GM18870 (cell line): ENCODE measurements around the gene AP5Z1.

Experiments
- ATAC-seq: cut with Tn5 transposase; IDR thresholded peaks from one replicate; pipeline ENCODE4 v1.9.1; 2021; ENCODE audit warnings: moderate library complexity; ENCODE audit not compliant: unreplicated experiment

AP5Z1 gene

DNA sequence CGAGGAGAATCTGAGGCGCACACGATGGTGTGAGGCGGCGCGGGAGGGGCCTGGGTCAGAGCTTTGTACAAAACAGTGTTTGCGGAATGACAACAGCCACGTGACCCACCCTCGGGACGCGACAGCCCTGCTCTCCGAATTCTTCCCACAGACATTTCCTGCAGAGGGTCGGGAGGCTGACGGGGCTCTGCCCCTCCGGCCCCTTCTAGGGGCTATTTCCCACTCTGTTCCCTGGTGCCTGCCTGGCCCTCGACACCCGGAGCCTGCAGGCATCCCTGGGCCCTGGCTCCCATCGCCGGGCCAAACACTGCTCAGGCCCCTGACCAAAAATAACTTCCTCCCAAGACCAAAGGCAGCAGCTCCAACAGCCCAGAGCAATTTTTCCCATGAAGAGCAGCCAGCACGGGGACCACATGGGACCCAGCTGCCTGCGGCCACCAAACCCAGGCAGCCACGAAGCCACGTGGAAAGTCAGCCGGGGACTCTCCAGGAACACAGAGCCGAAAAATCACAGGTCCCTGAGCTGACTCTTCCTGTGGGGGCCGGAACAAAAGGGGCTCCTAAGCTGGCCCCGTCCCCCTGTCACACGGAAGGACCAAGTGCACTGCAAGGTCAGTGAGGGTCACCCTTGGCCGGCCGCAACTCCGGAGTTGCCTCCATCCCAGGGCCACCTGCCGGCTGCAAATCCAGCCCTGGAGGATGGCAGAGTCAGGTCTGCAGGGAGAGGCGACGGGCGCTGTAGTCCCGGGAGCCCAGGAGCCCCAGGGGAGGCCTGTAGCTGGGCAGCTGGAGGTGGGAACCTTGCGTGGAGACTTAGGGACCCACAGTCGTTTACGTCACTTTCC is 44.4 kb downstream of the AP5Z1 start:
- ATAC-seq: no peak

- ATAC-seq: no peak
Observed at GRCh38 chr7:4820405-4820966, 45.1 kb downstream of the AP5Z1 start.

GRCh38 chr7:4820967-4821471 is 45.6 kb downstream of the AP5Z1 start:
- no peak for ATAC-seq

DNA sequence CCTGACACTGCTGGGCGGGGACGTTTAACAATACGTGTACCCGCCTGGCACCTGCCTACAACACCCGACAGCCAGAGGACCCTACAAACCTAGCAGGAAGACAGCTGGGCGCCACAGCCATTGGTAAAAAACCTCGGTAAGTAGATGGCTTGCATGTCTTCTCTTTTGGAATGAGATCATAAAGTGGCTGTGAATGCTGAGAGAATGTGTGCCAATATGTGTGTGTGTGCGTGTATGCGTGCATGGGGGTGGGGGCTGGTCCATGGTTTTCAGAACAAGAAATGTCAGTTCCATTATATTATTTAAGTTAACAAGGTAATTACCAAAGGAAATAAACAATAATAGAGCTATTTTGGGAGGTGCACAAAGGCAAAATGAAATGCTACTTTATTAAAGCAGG is 47.3 kb downstream of the AP5Z1 start:
- ATAC-seq: no peak

GRCh38 chr7:4823441-4824119 is 48.2 kb downstream of the AP5Z1 start:
- no peak for ATAC-seq

GRCh38 chr7:4824120-4824775 is 48.8 kb downstream of the AP5Z1 start:
- ATAC-seq: no peak

DNA sequence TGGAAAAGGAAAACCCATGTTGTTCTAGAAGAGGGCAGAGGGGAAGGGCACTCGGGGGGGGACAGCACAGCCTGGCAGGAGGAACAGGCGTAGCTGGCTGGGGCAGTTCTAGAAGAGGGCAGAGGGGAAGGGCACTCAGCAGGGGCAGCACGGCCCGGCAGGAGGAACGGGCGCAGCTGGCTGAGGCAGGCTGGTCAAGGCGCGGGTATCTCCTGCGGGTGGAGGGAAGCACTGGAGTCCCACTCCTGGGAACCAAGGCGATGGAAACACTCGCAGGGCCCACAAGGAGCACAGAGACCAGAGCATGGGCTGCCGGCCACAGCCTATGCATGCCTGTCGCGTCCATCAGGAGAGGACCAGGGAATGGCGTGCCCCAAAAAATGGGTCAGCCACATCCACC is 49.7 kb downstream of the AP5Z1 start:
- no peak for ATAC-seq

- ATAC-seq: no peak
Observed at GRCh38 chr7:4828720-4829383, 53.4 kb downstream of the AP5Z1 start.

DNA sequence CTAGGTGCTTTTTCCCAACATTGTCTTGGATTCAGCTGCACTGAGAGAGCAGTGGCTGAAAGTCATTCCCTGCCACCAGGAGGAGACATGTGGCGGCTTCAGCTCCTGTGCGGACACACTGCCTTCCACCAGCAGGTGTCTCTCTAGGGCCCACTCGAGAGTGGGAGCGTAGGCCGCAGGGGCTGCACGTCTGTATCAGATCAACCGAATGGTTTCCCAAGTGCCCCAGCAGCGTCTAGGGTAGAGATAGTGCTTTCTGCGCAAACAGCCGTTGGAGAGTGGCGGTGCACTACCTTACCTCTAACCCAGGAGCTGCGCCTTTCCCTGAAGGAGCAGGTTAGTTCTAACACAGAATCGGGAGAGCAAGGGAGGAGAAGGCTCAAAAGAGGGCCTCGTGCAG is 54.8 kb downstream of the AP5Z1 start:
- no peak for ATAC-seq

GRCh38 chr7:4831723-4832495 is 56.5 kb downstream of the AP5Z1 start:
- no peak for ATAC-seq

- no peak for ATAC-seq
Observed at GRCh38 chr7:4832711-4833110, 57.3 kb downstream of the AP5Z1 start.

GRCh38 chr7:4833176-4833575 is 57.8 kb downstream of the AP5Z1 start:
- ATAC-seq: no peak

DNA sequence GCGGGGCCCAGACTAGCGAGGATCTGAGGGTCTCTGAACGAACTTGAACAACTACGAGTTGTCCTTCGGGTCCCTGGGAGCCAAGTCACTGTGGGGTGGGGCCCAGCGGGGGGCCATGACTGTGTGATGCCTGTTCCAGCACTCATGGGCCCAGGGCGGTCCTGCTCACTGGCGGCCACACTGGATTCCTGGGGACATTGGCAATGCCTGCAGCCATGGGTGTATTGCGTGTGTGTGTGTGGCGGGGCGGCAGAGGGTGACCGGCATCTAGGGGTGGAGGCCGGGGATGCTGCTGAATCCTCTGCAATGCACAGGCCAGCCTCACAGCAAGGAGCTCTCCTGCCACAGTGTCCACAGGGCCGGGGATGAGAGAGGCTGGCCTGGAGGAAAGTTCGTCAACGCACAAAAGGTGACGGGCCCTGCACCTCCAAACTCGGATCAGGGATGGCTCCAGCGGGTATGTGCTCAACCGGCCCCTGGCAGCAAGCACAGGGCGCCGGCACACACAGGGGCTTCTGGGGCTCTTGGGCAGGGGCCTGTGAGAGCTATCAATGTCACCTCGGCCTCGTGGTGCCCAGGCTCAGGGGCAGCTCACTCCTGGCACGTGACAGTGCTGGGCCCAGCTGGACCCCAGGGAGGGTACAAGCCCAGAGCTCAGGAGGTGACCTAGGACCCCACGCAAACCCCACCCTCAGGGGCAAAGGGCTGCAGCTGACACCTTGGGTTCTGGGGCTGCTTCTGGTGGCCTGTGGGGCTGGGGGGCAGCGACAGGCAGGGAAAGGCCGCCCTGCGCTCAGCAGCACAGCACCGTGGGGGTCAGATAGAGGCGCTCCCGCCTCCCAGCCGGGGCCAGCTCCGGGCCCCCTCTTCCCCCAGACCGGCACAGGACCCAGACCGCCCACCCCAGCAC is 58.5 kb downstream of the AP5Z1 start:
- ATAC-seq: no peak

DNA sequence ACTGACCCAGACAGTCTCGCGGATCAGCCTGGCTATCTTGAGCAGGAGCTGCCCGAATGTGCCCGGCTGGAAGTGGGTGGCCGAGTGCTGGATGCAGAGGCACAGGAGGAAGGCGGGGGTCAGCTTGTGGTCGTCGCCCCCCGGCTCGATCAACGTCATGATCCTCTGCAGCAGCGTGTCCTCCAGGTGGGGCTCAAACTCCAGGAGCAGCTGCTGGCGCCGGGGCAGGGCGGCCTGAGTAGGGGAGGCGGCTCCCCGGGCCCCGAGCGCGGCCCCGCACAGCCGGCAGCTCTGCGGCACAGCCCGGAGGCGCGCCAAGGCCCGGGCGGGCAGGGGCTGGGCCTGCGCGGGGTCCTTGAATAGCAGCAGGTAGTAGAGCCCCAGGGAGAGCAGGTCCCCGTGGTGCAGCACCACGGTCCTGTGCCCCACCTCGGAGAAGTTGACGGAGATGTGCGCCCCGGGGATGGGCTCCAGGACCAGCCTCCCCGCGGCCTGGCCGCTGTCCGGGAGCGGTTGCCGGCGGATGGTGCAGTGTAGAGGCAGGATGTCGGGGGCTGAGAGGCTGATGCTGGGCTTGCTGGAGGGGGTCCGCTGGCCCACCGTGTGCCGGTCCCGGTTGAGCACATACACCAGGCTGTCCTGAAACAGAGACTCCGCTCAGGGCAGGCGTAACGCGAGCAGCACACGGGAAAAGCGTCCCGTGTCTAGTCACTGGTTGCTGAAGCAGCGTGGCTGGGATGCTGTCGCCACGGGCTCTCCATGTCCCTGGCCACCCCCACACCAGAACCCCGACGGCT is 59.4 kb downstream of the AP5Z1 start:
- no peak for ATAC-seq

DNA sequence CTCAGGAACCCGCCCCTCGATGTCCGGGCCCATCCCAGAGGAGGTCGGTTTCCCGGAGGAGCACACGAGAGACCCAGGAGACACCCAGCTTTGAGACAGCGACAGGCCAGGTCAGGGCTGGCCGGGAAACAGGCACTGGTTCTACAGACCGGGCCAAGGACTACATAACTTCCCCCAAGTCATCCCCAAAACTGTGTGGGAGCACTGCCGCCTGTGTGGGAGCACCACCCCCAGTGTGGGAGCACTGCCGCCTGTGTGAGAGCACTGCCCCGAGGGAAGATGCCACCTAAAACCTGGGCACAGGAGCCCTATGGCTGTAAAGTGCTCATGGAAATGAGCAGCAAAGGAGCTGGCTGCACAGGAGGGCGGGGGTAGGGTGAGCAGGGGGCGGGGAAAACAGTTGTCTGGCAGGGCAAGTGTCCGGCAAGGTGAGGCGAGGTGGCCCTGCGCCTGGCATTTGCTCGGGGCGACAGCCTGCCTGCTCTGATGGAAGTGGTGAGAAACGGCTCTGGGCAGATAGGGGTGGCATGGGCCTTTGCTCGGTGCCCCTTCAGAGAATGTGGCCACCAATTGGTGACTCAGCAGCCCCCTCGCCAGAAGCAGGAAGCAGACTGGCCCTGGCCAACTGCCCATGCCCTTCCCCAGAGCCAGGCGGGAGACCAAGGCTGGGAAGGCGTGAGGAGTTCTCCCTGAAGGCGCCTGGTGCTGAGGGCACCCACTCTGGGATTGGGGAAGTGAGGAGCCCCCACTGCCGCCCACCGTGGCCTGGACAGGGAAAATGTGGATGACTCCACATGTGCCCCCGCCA is 60.2 kb downstream of the AP5Z1 start:
- ATAC-seq: no peak

- no peak for ATAC-seq
Observed at GRCh38 chr7:4836206-4836661, 60.8 kb downstream of the AP5Z1 start.

- ATAC-seq: no peak
Observed at GRCh38 chr7:4837041-4837802, 61.8 kb downstream of the AP5Z1 start.
